H1 (cell line): ENCODE results near the gene ARHGAP1. TPM values are rescaled to one million over a fixed set of nuclear protein-coding genes. Genes with fewer than 3 reads are reported as not detected.

ENCODE experiments used
- CTCF ChIA-PET: fragments of 300-600 bp; sonication (Branson Sonifier 250); formaldehyde crosslinking; loops from one replicate; lab custom pipeline; 2021; ENCODE audit not compliant: partially characterized antibody; lab: Charles Lee
- POLR2A ChIA-PET: fragments of 300-600 bp; sonication (Branson Sonifier 250); formaldehyde crosslinking; loops from one replicate; lab custom pipeline; 2021; ENCODE audit warnings: inconsistent platforms; ENCODE audit not compliant: partially characterized antibody; lab: Charles Lee
- DNase-seq, 2 experiments: peaks; one replicate each; pipeline versions ENCODE4 v3.0.0 to v3.0.0-alpha.2; 2010 to 2022; ENCODE audit warnings: low spot score in 2 of 2, low read depth in 1 of 2, mixed read lengths in 1 of 2
- FAIRE-seq: peaks from 2 replicates; lab custom pipeline; 2011; peaks lifted over from hg19 to GRCh38; lab: Jason Lieb, UNC
- H2AFZ ChIP-seq: 2 replicates; pipeline ENCODE4 v1.8.1; 2012; ENCODE audit warnings: low read length, inconsistent platforms
- H2AK5ac ChIP-seq: 2 replicates; pipeline ENCODE4 v1.6.1; 2013; ENCODE audit warnings: low read depth, low read length
- H2BK120ac ChIP-seq: replicated peaks from 2 replicates; pipeline ENCODE3; 2013; ENCODE audit warnings: low read depth, low read length, inconsistent platforms
- H2BK12ac ChIP-seq: 2 replicates; pipeline ENCODE4 v1.6.1; 2013; ENCODE audit warnings: low read depth, low read length
- H2BK15ac ChIP-seq: 2 replicates; pipeline ENCODE4 v1.6.1; 2013; ENCODE audit warnings: low read length
- H2BK20ac ChIP-seq: 2 replicates; pipeline ENCODE4 v1.6.1; 2013; ENCODE audit warnings: low read length
- H2BK5ac ChIP-seq: 2 replicates; pipeline ENCODE4 v1.6.1; 2013; ENCODE audit warnings: low read depth, low read length
- H3K14ac ChIP-seq: 2 replicates; pipeline ENCODE4 v1.6.1; 2013; ENCODE audit warnings: inconsistent platforms; ENCODE audit not compliant: insufficient read length
- H3K18ac ChIP-seq: 2 replicates; pipeline ENCODE4 v1.6.1; 2013; ENCODE audit warnings: low read length; ENCODE audit errors: extremely low read depth
- H3K23ac ChIP-seq: 2 replicates; pipeline ENCODE4 v1.6.1; 2013; ENCODE audit warnings: inconsistent platforms; ENCODE audit not compliant: insufficient read length
- H3K23me2 ChIP-seq: 2 replicates; pipeline ENCODE4 v1.6.1; 2013; ENCODE audit warnings: low read depth, low read length
- H3K27ac ChIP-seq: 2 replicates; pipeline ENCODE4 v1.6.1; 2011; ENCODE audit warnings: low read depth, low read length, inconsistent platforms
- H3K27me3 ChIP-seq, 4 experiments: replicated peaks in 1 of 4; 1 replicate in 1 of 4; 2 replicates in 3 of 4; pipeline versions ENCODE4 v1.6.1 to v1.8.1; 2011 to 2013; ENCODE audit warnings: low read length in 3 of 4, mild to moderate bottlenecking in 3 of 4, inconsistent platforms in 2 of 4, mixed read lengths in 2 of 4, moderate library complexity in 1 of 4; ENCODE audit not compliant: control insufficient read depth in 3 of 4, insufficient read depth in 3 of 4; ENCODE audit errors: extremely low read depth in 1 of 4
- H3K36me3 ChIP-seq, 4 experiments: 2 replicates each; pipeline versions ENCODE4 v1.6.1 to v1.8.1; 2011 to 2013; ENCODE audit warnings: mild to moderate bottlenecking in 4 of 4, low read length in 3 of 4, moderate library complexity in 2 of 4, control low read depth in 1 of 4, inconsistent platforms in 1 of 4; ENCODE audit not compliant: insufficient read depth in 4 of 4, control insufficient read depth in 2 of 4
- H3K4ac ChIP-seq: replicated peaks from 2 replicates; pipeline ENCODE3; 2013; ENCODE audit warnings: low read length, low read depth, mixed read lengths, inconsistent platforms; ENCODE audit not compliant: insufficient read length
- H3K4me1 ChIP-seq, 4 experiments: replicated peaks in 1 of 4; 1 replicate in 1 of 4; 2 replicates in 3 of 4; pipeline versions ENCODE4 v1.6.1 to v1.8.1; 2011 to 2013; ENCODE audit warnings: low read length in 3 of 4, inconsistent platforms in 2 of 4, mixed read lengths in 1 of 4; ENCODE audit not compliant: insufficient read depth in 4 of 4, control insufficient read depth in 3 of 4
- H3K4me2 ChIP-seq, 2 experiments: 2 replicates each; pipeline versions ENCODE4 v1.6.1 to v1.8.1; 2011 to 2013; ENCODE audit warnings: low read depth in 2 of 2, low read length in 2 of 2, control low read depth in 1 of 2, inconsistent platforms in 1 of 2, mild to moderate bottlenecking in 1 of 2; ENCODE audit not compliant: insufficient read depth in 1 of 2
- H3K4me3 ChIP-seq, 4 experiments: fragments of 200-600, 300-600 bp in 1 of 4; sonication (generic), shearing (Covaris generic), sonication (Bioruptor Twin) in 1 of 4; 2 replicates each; pipeline versions ENCODE4 v1.5.1 to v1.8.1; 2011 to 2016; ENCODE audit warnings: low read length in 4 of 4, low read depth in 3 of 4, control low read depth in 2 of 4, inconsistent platforms in 2 of 4, mild to moderate bottlenecking in 2 of 4, mixed read lengths in 1 of 4, moderate library complexity in 1 of 4; ENCODE audit not compliant: insufficient read depth in 2 of 4; ENCODE audit errors: extremely low read depth in 1 of 4
- H3K56ac ChIP-seq: replicated peaks from 2 replicates; pipeline ENCODE3; 2013; ENCODE audit warnings: low read depth, mild to moderate bottlenecking, mixed read lengths, low read length, inconsistent platforms; ENCODE audit not compliant: insufficient read length
- H3K79me1 ChIP-seq: 2 replicates; pipeline ENCODE4 v1.6.1; 2013; ENCODE audit warnings: low read depth, low read length, control low read depth
- H3K79me2 ChIP-seq, 2 experiments: 2 replicates each; pipeline versions ENCODE4 v1.6.1 to v1.8.1; 2012 to 2013; ENCODE audit warnings: low read length in 2 of 2, mild to moderate bottlenecking in 2 of 2, inconsistent platforms in 1 of 2; ENCODE audit not compliant: insufficient read depth in 2 of 2, control insufficient read depth in 1 of 2
- H3K9ac ChIP-seq, 4 experiments: replicated peaks in 1 of 4; 1 replicate in 1 of 4; 2 replicates in 3 of 4; pipeline versions ENCODE4 v1.6.1 to v1.8.1; 2011 to 2013; ENCODE audit warnings: low read depth in 3 of 4, low read length in 3 of 4, control low read depth in 2 of 4, mild to moderate bottlenecking in 2 of 4, moderate library complexity in 2 of 4, inconsistent platforms in 1 of 4; ENCODE audit errors: extremely low read depth in 1 of 4
- H3K9me3 ChIP-seq, 2 experiments: 2 replicates each; pipeline versions ENCODE4 v1.6.1 to v1.8.1; 2012 to 2013; ENCODE audit warnings: mild to moderate bottlenecking in 2 of 2, moderate library complexity in 2 of 2, control low read depth in 1 of 2, inconsistent platforms in 1 of 2, low read depth in 1 of 2, low read length in 1 of 2, mixed read lengths in 1 of 2; ENCODE audit not compliant: insufficient read depth in 2 of 2
- H4K20me1 ChIP-seq, 2 experiments: replicated peaks in 1 of 2; 2 replicates each; pipeline versions ENCODE3 to v1.8.1; 2011 to 2013; ENCODE audit warnings: inconsistent platforms in 2 of 2, low read length in 2 of 2, mild to moderate bottlenecking in 1 of 2; ENCODE audit not compliant: insufficient read depth in 2 of 2, control insufficient read depth in 1 of 2
- H4K5ac ChIP-seq: 2 replicates; pipeline ENCODE4 v1.6.1; 2013; ENCODE audit warnings: low read length, low read depth, mixed read lengths, inconsistent platforms; ENCODE audit not compliant: insufficient read length
- H4K8ac ChIP-seq: 2 replicates; pipeline ENCODE4 v1.8.0; 2013; ENCODE audit warnings: mild to moderate bottlenecking, moderate library complexity, low read length, inconsistent platforms; ENCODE audit not compliant: insufficient read depth; ENCODE audit errors: extremely low read depth
- H4K91ac ChIP-seq: replicated peaks from 2 replicates; pipeline ENCODE3; 2013; ENCODE audit warnings: low read length, mixed read lengths, inconsistent platforms; ENCODE audit not compliant: insufficient read length
- ASH2L ChIP-seq: fragments of 200-600, 300-600 bp; sonication (generic); IDR thresholded peaks from one replicate; pipeline ENCODE4 v1.7.1; 2017; ENCODE audit warnings: low read length
- CREB1 ChIP-seq: IDR thresholded peaks from 2 replicates; pipeline ENCODE4 v1.6.1; 2012; ENCODE audit warnings: inconsistent platforms
- EZH2 ChIP-seq: fragments of 200-600 bp; sonication (generic); IDR thresholded peaks from 2 replicates; pipeline ENCODE4 v1.7.1; 2012; ENCODE audit warnings: low read depth, mild to moderate bottlenecking, moderate library complexity, low read length, inconsistent platforms; ENCODE audit not compliant: severe bottlenecking
- HDAC2 ChIP-seq, 2 experiments: fragments of 300-600 bp in 1 of 2; sonication (generic) in 1 of 2; IDR thresholded peaks; 2 replicates each; pipeline ENCODE4 v1.6.1; 2011 to 2012; ENCODE audit warnings: low read depth in 2 of 2, low read length in 2 of 2, mild to moderate bottlenecking in 2 of 2, moderate library complexity in 2 of 2, borderline replicate concordance in 1 of 2, inconsistent platforms in 1 of 2
- KDM1A ChIP-seq: fragments of 200-600, 300-600 bp; sonication (generic); IDR thresholded peaks from 2 replicates; pipeline ENCODE4 v1.7.1; 2016; ENCODE audit warnings: mild to moderate bottlenecking, low read length, borderline replicate concordance
- SAP30 ChIP-seq: fragments of 300-600 bp; sonication (generic); IDR thresholded peaks from 2 replicates; pipeline ENCODE4 v1.7.1; 2012; ENCODE audit warnings: low read length, moderate library complexity, mild to moderate bottlenecking, inconsistent platforms; ENCODE audit not compliant: insufficient read depth, insufficient replicate concordance
- SIN3A ChIP-seq, 2 experiments: IDR thresholded peaks in 1 of 2; conservative IDR thresholded peaks in 1 of 2; 2 replicates each; pipeline ENCODE4 v1.6.1; 2011 to 2012; ENCODE audit warnings: low read length in 2 of 2, improper control_type of control experiment in 1 of 2, low read depth in 1 of 2, mild to moderate bottlenecking in 1 of 2
- SRF ChIP-seq: IDR thresholded peaks from 2 replicates; pipeline ENCODE4 v1.6.1; 2011; ENCODE audit warnings: mild to moderate bottlenecking, low read depth, low read length, moderate library complexity
- TAF7 ChIP-seq: optimal IDR thresholded peaks from 2 replicates; pipeline ENCODE3; 2011; ENCODE audit warnings: low read depth, mild to moderate bottlenecking, inconsistent platforms, low read length, moderate library complexity, borderline replicate concordance
- TBP ChIP-seq: IDR thresholded peaks from 2 replicates; pipeline ENCODE4 v1.6.1; 2011; ENCODE audit warnings: low read depth, low read length, improper control_type of control experiment
- YY1 ChIP-seq: IDR thresholded peaks from 2 replicates; pipeline ENCODE4 v1.6.1; 2011; ENCODE audit warnings: low read depth, mild to moderate bottlenecking, low read length
- WGBS, 2 experiments: shearing (Covaris generic) in 1 of 2; methylation state at CpG; one replicate each; pipeline versions ENCODE4 v1.1.6 to v1.1.7; 2013 to 2015; ENCODE audit warnings: low lambda C conversion rate in 2 of 2, mixed read lengths in 2 of 2, inconsistent platforms in 1 of 2, low coverage in 1 of 2, missing lambda C conversion rate in 1 of 2; ENCODE audit not compliant: insufficient replicate concordance in 2 of 2, insufficient coverage in 1 of 2, insufficient read length in 1 of 2; ENCODE audit errors: extremely low coverage in 1 of 2, missing lambda C conversion rate in 1 of 2; 5-methylcytosine and 5-hydroxymethylcytosine counted together
- polyA plus RNA-seq, 7 experiments: library from polyadenylated mRNA; depleted of rRNA in 3 of 7; stranded (reverse) in 5 of 7; unstranded in 2 of 7; fragments of >200 nt in 5 of 7; fragments of 200-250 nt in 2 of 7; gene quantifications; 1 replicate in 5 of 7; 2 replicates in 1 of 7; 4 replicates in 1 of 7; pipeline versions ENCODE4 v1.2.1 to v1.2.3, GENCODE V29; 2011 to 2013; ENCODE audit warnings: missing spikeins in 2 of 7, mixed read lengths in 2 of 7
- total RNA-seq: library from RNA; stranded (reverse); fragmentation: NEBNext Ultra II Directional; extraction: Animal tissue kit (Norgen Biotek cat#: 25700); gene quantifications from 2 replicates; pipeline ENCODE4 v1.2.1, GENCODE V29; 2021

The ARHGAP1 gene
- total and polyA plus RNA-seq, 2 of the 8 experiments (the other 6 are each of a cell fraction or from before 2014, with no cell fraction given) = 28.6 to 58.8 TPM

DNA sequence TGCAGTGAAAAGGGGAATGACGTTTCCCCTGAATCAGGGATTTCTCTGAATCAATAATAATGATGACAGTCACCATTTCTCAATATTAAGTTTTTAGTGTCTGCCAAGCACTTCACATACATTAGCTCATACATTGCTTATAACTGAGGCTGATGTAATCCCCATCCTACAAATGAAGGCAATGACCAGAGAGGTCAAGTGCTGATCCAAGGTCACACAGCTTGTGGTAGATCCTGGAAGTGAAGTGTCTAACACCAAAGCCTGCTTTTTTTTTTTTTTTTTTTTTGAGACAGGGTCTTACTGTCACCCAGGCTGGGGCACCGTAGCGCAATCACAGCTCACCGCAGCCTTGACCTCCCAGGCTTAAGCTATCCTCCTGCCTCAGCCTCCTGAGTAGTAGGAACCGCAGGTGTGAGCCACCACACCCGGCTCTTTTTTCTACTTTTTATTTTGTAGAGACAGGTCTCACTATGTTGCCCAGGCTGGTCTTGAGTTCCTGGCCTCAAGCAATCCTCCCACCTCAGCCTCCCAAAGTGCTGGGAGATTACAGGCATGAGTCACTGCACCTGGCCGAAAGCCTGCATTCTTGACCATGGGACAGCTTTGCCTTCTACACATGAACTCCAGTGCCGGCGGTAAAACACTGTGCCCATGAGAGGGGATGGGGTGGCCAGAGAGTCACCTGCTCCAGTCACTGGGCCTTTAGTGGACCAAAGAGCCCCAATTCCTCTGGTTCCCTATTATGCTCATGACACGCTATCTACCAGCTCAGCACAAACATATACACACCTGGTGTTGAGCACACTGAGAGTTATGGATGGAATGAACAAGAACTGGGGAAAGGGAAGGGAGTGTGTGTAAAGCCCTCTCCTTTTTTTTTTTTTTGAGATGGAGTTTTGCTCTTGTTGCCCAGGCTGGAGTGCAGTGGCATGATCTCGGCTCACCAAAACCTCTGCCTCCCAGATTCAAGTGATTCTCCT is 17.4 kb downstream of the ARHGAP1 start:
- Histone ChIP-seq H2AK5ac (no peak overlapping the region), H4K5ac (no peak overlapping the region), H2BK12ac (no peak overlapping the region), H3K79me2 (no peaks in the 10 kb centered on the region), H4K20me1 (peaks cover 0 to 1% of the 10 kb centered on the region in 2 experiments), H3K23ac (no peak overlapping the region), H3K4me3 (no peak overlapping the region), H4K91ac (no peak overlapping the region), H3K4me2 (no peak overlapping the region), H3K18ac (no peak overlapping the region), H4K8ac (no peak overlapping the region), H2AFZ (no peak overlapping the region), H3K14ac (no peak overlapping the region), H3K9me3 (no peaks in the 10 kb centered on the region), H3K56ac (no peak overlapping the region), H3K4me1 (no peaks in the 10 kb centered on the region), H2BK20ac (no peak overlapping the region), H3K9ac (no peak overlapping the region), H2BK5ac (no peak overlapping the region), H3K79me1 (no peaks in the 10 kb centered on the region), H2BK120ac (no peak overlapping the region), H3K4ac (no peak overlapping the region), H3K27ac (no peak overlapping the region), H3K23me2 (no peaks in the 10 kb centered on the region), H2BK15ac (no peak overlapping the region), H3K36me3 (peaks cover 2 to 11% (median 5%) of the 10 kb centered on the region in 4 experiments; a peak in 6 of 8 replicates), H3K27me3 (no peaks in the 10 kb centered on the region)
- WGBS, 2 experiments = 92% methylated on average over 11 of the region's 11 CpGs; no CpG with 5 or more reads in 1 of the 2 experiments
- POLR2A ChIA-PET = interaction anchor here (1.4 kb wide), 1 partner anchor 8 kb away, joined by 3 read pairs; no protein-coding TSS in a partner anchor
- FAIRE-seq = no peak
- CTCF ChIA-PET = interaction anchor here (1.0 to 7.5 kb wide), 4 partner anchors 11 to 295 kb away, joined by 3 to 36 read pairs (median 3); partner anchors contain the start of genes ATG13 and HARBI1
- no peak for DNase-seq
- TF ChIP-seq HDAC2 (IDR thresholded peaks at IDR 0.05; ENCODE audit: borderline replicate concordance in 1 of 2, low read depth in 2 of 2, low read length in 2 of 2) = no peak
- TF ChIP-seq EZH2 = no peak
- TF ChIP-seq ASH2L = no peak
- no peak for TF ChIP-seq KDM1A
- no peak for TF ChIP-seq SAP30
- TF ChIP-seq TBP = no peak
- TF ChIP-seq YY1 = no peak
- no peak for TF ChIP-seq TAF7
- no peak for TF ChIP-seq CREB1
- no peak for TF ChIP-seq SIN3A (conservative IDR thresholded peaks at IDR 0.05 in 1 of 2, IDR thresholded peaks at IDR 0.05 in 1 of 2; ENCODE audit: low read depth in 1 of 2, low read length in 2 of 2)
- TF ChIP-seq SRF = no peak
